Esophagus muscularis mucosa (tissue), 3 donors: Measurements from ENCODE around the gene CNTNAP2.

Experiments used
- POLR2A ChIP-seq: fragments of 450-650 bp; IDR thresholded peaks from one replicate; pipeline ENCODE4 v1.6.1; 2017; ENCODE audit warnings: antibody characterized with exemption, moderate library complexity, mild to moderate bottlenecking, low read depth
- POLR2AphosphoS5 ChIP-seq, 2 donors: sonication (generic); formaldehyde crosslinking; IDR thresholded peaks; one replicate each; pipeline ENCODE4 v1.6.1; 2017; ENCODE audit warnings: antibody characterized with exemption in 2 of 2
- TF ChIP-seq, protein P1 (sequence below), 3 experiments: fragments of 200-600 bp in 2 of 3; fragments of 450-650 bp in 1 of 3; sonication (generic) in 2 of 3; IDR thresholded peaks; one replicate each; pipeline ENCODE4 v1.5.1; 2017 to 2019; ENCODE audit warnings: antibody characterized with exemption in 3 of 3, mild to moderate bottlenecking in 2 of 3, moderate library complexity in 1 of 3

DNA sequence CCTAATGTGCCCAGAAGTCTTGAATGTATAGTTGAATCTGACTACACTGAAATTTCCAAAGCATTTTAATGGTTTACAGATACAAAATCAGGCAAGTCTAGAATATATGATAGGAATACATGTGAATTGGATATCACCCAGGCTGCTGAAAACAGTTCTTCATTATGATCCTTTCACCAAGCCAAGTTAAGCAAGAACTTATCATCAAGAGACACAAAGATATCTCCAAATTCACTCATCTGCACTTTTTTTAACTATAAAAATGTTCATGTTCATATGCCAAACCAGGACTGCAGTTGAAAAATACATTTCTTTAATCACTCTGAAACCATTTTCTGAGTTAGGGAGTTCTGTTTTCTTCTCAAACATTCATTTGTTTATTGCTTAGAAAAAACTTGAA is 2061.4 kb downstream of the CNTNAP2 start:
- TF ChIP-seq, protein P1, sequence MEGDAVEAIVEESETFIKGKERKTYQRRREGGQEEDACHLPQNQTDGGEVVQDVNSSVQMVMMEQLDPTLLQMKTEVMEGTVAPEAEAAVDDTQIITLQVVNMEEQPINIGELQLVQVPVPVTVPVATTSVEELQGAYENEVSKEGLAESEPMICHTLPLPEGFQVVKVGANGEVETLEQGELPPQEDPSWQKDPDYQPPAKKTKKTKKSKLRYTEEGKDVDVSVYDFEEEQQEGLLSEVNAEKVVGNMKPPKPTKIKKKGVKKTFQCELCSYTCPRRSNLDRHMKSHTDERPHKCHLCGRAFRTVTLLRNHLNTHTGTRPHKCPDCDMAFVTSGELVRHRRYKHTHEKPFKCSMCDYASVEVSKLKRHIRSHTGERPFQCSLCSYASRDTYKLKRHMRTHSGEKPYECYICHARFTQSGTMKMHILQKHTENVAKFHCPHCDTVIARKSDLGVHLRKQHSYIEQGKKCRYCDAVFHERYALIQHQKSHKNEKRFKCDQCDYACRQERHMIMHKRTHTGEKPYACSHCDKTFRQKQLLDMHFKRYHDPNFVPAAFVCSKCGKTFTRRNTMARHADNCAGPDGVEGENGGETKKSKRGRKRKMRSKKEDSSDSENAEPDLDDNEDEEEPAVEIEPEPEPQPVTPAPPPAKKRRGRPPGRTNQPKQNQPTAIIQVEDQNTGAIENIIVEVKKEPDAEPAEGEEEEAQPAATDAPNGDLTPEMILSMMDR (IDR thresholded peaks at IDR 0.05) = no peak
- no peak for TF ChIP-seq POLR2A
- TF ChIP-seq POLR2AphosphoS5 (IDR thresholded peaks at IDR 0.05) = no peak
